ENCODE data around the gene PDZD7. TPM values are rescaled to one million over a fixed set of nuclear protein-coding genes. Genes with fewer than 3 reads are reported as not detected.

PDZD7 gene
- total and polyA plus RNA-seq, 9 of the 15 experiments (the other 6 are each of a cell fraction or from before 2014, with no cell fraction given), result 0.04 to 0.24 (median 0.08) TPM; not detected in 3

DNA sequence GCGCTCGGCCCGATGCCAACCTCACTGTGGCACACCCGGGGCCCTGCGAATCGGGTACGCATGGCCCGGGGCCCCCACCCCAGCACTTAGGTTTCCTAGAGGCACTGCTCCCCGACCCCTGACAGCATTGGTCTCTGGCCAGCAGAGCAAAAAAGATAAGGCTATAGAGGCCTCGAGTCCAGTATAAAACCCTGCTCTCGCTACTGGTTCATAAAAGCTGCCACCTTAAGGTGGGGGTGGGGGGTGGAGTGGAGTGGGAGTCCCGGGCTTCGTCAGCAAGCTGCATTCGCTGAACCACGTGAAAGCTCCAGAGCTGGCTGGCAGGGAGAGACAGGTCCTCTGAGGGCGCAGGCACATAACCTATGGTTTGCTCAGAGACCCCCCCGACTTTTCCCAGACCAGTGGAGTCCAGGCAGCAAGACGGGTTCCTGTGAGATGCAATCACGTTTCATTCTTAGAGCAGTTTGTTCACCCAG lies 32.2 kb upstream of the PDZD7 start:
- Histone ChIP-seq H3K27ac (ENCODE audit: extremely low read depth, low read depth, low read length) (peak overlapping the region; percentile 100), H3K4me1 (replicated peaks in 1 of 2; ENCODE audit: control insufficient read depth in 2 of 2, insufficient read depth in 2 of 2, low read length in 2 of 2) (peaks cover 42 to 69% of the 10 kb centered on the region in 2 experiments), H3K9ac (ENCODE audit: insufficient read depth in 1 of 2, low read depth in 2 of 2, low read length in 2 of 2) (peak overlapping the region; percentile 96 to 99), H3K9me3 (replicated peaks; ENCODE audit: control insufficient read depth, insufficient read depth, low read depth, low read length) (no peaks in the 10 kb centered on the region), H2AFZ (ENCODE audit: low read depth, low read length) (peak overlapping the region; percentile 82), H3K36me3 (ENCODE audit: control insufficient read depth, insufficient read depth, low read length) (0 out of 3 replicates have a peak, but pooled peaks cover 2% of the 10 kb centered on the region), H3K4me2 (ENCODE audit: insufficient read depth, low read length) (peak overlapping the region; percentile 93), H3K79me2 (ENCODE audit: control insufficient read depth, insufficient read depth, low read length) (peaks cover 51% of the 10 kb centered on the region), H3K9me1 (ENCODE audit: control insufficient read depth, insufficient read depth, low read length) (no peaks in the 10 kb centered on the region), H4K20me1 (replicated peaks; ENCODE audit: control insufficient read depth, insufficient read depth, low read length) (no peaks in the 10 kb centered on the region), H3K4me3 (peak overlapping the region; percentile 53; the same call in 1 of the 2 replicates), H3K27me3 (ENCODE audit: control insufficient read depth in 2 of 2, insufficient read depth in 2 of 2, low read length in 2 of 2) (no peaks in the 10 kb centered on the region)
- no TSS peak for BruUV-seq (replicated peaks)
- ATAC-seq (no peak), DNase-seq (ENCODE audit: extremely low read depth in 1 of 4, low spot score in 3 of 4) (peak in 3 of 4 experiments; percentile 21 to 44 (median 30)), FAIRE-seq (no peak)
- ChIA-PET CTCF (ENCODE audit: low intra/inter-chr PET ratio) (interaction anchor here (0.8 to 0.9 kb wide), 2 partner anchors 22 to 69 kb away, joined by 3 read pairs; no protein-coding TSS in a partner anchor), POLR2A (interaction anchor here (0.6 to 1.8 kb wide), 6 partner anchors 11 to 32 kb away, joined by 3 to 7 read pairs (median 4); no protein-coding TSS in a partner anchor)
- WGBS (ENCODE audit: insufficient coverage, low coverage, missing lambda C conversion rate), result 13% methylated on average over 7 of the region's 19 CpGs
- in situ Hi-C loops (cut with MboI), result no loop called here
- intact Hi-C loops (cut with micrococcal nuclease), result loop anchor here (10.0 kb wide), 2 partner anchors 48 to 992 kb away; partner anchors contain the start of gene ARMH3
- TF ChIP-seq MCM2 (IDR thresholded peaks at IDR 0.05; ENCODE audit: low read depth), result no peak
- TF ChIP-seq HNRNPK (IDR thresholded peaks at IDR 0.05; ENCODE audit: low read depth, low read length, poor library complexity, severe bottlenecking), result no peak
- TF ChIP-seq MAZ (CRISPR knock-in tag; conservative IDR thresholded peaks at IDR 0.05 in 1 of 2, IDR thresholded peaks at IDR 0.05 in 1 of 2), result no peak
- TF ChIP-seq, protein P1, sequence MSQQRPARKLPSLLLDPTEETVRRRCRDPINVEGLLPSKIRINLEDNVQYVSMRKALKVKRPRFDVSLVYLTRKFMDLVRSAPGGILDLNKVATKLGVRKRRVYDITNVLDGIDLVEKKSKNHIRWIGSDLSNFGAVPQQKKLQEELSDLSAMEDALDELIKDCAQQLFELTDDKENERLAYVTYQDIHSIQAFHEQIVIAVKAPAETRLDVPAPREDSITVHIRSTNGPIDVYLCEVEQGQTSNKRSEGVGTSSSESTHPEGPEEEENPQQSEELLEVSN (IDR thresholded peaks at IDR 0.05; ENCODE audit: borderline replicate concordance in 1 of 2, extremely low read depth in 1 of 2, insufficient read depth in 1 of 2, insufficient read length in 1 of 2, low read depth in 1 of 2, low read length in 1 of 2, poor library complexity in 1 of 2, severe bottlenecking in 1 of 2), result peak in 1 of 2 experiments; percentile 58
- TF ChIP-seq, protein P2, sequence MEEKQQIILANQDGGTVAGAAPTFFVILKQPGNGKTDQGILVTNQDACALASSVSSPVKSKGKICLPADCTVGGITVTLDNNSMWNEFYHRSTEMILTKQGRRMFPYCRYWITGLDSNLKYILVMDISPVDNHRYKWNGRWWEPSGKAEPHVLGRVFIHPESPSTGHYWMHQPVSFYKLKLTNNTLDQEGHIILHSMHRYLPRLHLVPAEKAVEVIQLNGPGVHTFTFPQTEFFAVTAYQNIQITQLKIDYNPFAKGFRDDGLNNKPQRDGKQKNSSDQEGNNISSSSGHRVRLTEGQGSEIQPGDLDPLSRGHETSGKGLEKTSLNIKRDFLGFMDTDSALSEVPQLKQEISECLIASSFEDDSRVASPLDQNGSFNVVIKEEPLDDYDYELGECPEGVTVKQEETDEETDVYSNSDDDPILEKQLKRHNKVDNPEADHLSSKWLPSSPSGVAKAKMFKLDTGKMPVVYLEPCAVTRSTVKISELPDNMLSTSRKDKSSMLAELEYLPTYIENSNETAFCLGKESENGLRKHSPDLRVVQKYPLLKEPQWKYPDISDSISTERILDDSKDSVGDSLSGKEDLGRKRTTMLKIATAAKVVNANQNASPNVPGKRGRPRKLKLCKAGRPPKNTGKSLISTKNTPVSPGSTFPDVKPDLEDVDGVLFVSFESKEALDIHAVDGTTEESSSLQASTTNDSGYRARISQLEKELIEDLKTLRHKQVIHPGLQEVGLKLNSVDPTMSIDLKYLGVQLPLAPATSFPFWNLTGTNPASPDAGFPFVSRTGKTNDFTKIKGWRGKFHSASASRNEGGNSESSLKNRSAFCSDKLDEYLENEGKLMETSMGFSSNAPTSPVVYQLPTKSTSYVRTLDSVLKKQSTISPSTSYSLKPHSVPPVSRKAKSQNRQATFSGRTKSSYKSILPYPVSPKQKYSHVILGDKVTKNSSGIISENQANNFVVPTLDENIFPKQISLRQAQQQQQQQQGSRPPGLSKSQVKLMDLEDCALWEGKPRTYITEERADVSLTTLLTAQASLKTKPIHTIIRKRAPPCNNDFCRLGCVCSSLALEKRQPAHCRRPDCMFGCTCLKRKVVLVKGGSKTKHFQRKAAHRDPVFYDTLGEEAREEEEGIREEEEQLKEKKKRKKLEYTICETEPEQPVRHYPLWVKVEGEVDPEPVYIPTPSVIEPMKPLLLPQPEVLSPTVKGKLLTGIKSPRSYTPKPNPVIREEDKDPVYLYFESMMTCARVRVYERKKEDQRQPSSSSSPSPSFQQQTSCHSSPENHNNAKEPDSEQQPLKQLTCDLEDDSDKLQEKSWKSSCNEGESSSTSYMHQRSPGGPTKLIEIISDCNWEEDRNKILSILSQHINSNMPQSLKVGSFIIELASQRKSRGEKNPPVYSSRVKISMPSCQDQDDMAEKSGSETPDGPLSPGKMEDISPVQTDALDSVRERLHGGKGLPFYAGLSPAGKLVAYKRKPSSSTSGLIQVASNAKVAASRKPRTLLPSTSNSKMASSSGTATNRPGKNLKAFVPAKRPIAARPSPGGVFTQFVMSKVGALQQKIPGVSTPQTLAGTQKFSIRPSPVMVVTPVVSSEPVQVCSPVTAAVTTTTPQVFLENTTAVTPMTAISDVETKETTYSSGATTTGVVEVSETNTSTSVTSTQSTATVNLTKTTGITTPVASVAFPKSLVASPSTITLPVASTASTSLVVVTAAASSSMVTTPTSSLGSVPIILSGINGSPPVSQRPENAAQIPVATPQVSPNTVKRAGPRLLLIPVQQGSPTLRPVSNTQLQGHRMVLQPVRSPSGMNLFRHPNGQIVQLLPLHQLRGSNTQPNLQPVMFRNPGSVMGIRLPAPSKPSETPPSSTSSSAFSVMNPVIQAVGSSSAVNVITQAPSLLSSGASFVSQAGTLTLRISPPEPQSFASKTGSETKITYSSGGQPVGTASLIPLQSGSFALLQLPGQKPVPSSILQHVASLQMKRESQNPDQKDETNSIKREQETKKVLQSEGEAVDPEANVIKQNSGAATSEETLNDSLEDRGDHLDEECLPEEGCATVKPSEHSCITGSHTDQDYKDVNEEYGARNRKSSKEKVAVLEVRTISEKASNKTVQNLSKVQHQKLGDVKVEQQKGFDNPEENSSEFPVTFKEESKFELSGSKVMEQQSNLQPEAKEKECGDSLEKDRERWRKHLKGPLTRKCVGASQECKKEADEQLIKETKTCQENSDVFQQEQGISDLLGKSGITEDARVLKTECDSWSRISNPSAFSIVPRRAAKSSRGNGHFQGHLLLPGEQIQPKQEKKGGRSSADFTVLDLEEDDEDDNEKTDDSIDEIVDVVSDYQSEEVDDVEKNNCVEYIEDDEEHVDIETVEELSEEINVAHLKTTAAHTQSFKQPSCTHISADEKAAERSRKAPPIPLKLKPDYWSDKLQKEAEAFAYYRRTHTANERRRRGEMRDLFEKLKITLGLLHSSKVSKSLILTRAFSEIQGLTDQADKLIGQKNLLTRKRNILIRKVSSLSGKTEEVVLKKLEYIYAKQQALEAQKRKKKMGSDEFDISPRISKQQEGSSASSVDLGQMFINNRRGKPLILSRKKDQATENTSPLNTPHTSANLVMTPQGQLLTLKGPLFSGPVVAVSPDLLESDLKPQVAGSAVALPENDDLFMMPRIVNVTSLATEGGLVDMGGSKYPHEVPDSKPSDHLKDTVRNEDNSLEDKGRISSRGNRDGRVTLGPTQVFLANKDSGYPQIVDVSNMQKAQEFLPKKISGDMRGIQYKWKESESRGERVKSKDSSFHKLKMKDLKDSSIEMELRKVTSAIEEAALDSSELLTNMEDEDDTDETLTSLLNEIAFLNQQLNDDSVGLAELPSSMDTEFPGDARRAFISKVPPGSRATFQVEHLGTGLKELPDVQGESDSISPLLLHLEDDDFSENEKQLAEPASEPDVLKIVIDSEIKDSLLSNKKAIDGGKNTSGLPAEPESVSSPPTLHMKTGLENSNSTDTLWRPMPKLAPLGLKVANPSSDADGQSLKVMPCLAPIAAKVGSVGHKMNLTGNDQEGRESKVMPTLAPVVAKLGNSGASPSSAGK (IDR thresholded peaks at IDR 0.05), result peak; percentile 17
- TF ChIP-seq GABPA (tag; conservative IDR thresholded peaks at IDR 0.05; ENCODE audit: low read depth), result 0 out of 2 replicates have a peak, but pooled peaks have one; percentile 4
